GM12878 (cell line): Measurements from ENCODE around the gene BCAT1. TPM values are rescaled to one million over a fixed set of nuclear protein-coding genes. Genes with fewer than 3 reads are reported as not detected.

Experiments used
- ATAC-seq: fragments of 200-7000 bp; cut with Tn5 transposase; 3 replicates; pipeline ENCODE4 v1.9.1; 2020; ENCODE audit warnings: mild to moderate bottlenecking, moderate library complexity
- BruUV-seq: library from RNA; stranded (reverse); fragments of 400-500 nt; replicated peaks from 2 replicates; lab custom pipeline; 2021; lab: Mats Ljungman, UMichigan
- CTCF ChIA-PET: fragments of 300-600 bp; sonication (Branson Sonifier 250); formaldehyde crosslinking; extraction: SDS; loops from one replicate; lab custom pipeline; 2021; ENCODE audit warnings: inconsistent platforms; lab: Yijun Ruan, JAX
- POLR2A ChIA-PET: fragments of 350-600 bp; formaldehyde crosslinking; extraction: SDS; loops from one replicate; lab custom pipeline; 2021; ENCODE audit warnings: inconsistent platforms; lab: Charles Lee
- RAD21 ChIA-PET: fragments of 300-600 bp; sonication (Branson Sonifier 250); formaldehyde crosslinking; loops from one replicate; lab custom pipeline; 2023; ENCODE audit warnings: antibody characterized with exemption; ENCODE audit not compliant: unreplicated experiment; lab: Charles Lee
- SMC1A ChIA-PET: fragments of 300-600 bp; sonication (Branson Sonifier 250); formaldehyde crosslinking; loops from one replicate; lab custom pipeline; 2023; ENCODE audit not compliant: unreplicated experiment, uncharacterized antibody; lab: Charles Lee
- DNase-seq: peaks from one replicate; pipeline ENCODE4 v3.0.0-alpha.2; 2011; ENCODE audit warnings: low read depth, low spot score
- FAIRE-seq: peaks from 3 replicates; lab custom pipeline; 2011; peaks lifted over from hg19 to GRCh38; lab: Jason Lieb, UNC
- H2AFZ ChIP-seq: 2 replicates; pipeline ENCODE4 v1.6.0; 2011; ENCODE audit warnings: low read depth, low read length, control low read depth; ENCODE audit not compliant: control insufficient read depth
- H3K27ac ChIP-seq: 2 replicates; pipeline ENCODE4 v1.5.1; 2011; ENCODE audit warnings: control low read depth; ENCODE audit not compliant: control insufficient read depth, insufficient read depth
- H3K27me3 ChIP-seq, 2 experiments: replicated peaks in 1 of 2; 2 replicates each; pipeline versions ENCODE4 v1.6.0 to v1.6.1; 2011; ENCODE audit warnings: low read length in 1 of 2; ENCODE audit not compliant: control insufficient read depth in 2 of 2, insufficient read depth in 2 of 2
- H3K36me3 ChIP-seq, 2 experiments: 2 replicates each; pipeline ENCODE4 v1.5.1; 2011; ENCODE audit warnings: low read length in 1 of 2; ENCODE audit not compliant: control insufficient read depth in 2 of 2, insufficient read depth in 2 of 2
- H3K4me1 ChIP-seq: 2 replicates; pipeline ENCODE4 v1.6.1; 2011; ENCODE audit warnings: mild to moderate bottlenecking, low read length, moderate library complexity, mixed read lengths; ENCODE audit not compliant: control insufficient read depth, insufficient read depth
- H3K4me2 ChIP-seq: 2 replicates; pipeline ENCODE4 v1.6.0; 2011; ENCODE audit warnings: control low read depth; ENCODE audit not compliant: control insufficient read depth, insufficient read depth
- H3K4me3 ChIP-seq: fragments of 200-600 bp; sonication (generic); 2 replicates; pipeline ENCODE4 v1.5.1; 2016
- H3K79me2 ChIP-seq: 2 replicates; pipeline ENCODE4 v1.6.0; 2011; ENCODE audit warnings: low read length; ENCODE audit not compliant: control insufficient read depth, insufficient read depth
- H3K9ac ChIP-seq: 2 replicates; pipeline ENCODE4 v1.8.0; 2011; ENCODE audit warnings: low read length, control low read depth, mixed read lengths; ENCODE audit not compliant: control insufficient read depth, insufficient read depth
- H3K9me3 ChIP-seq: replicated peaks from 3 replicates; pipeline ENCODE4 v1.5.1; 2011; ENCODE audit warnings: mild to moderate bottlenecking, low read length; ENCODE audit not compliant: control insufficient read depth, insufficient read depth
- H4K20me1 ChIP-seq: 2 replicates; pipeline ENCODE4 v1.6.0; 2011; ENCODE audit not compliant: control insufficient read depth, insufficient read depth
- CREB1 ChIP-seq: IDR thresholded peaks from 2 replicates; pipeline ENCODE4 v1.6.1; 2012; ENCODE audit warnings: low read depth, mild to moderate bottlenecking, inconsistent platforms
- NR2C2 ChIP-seq: IDR thresholded peaks from 2 replicates; pipeline ENCODE4 v1.6.1; 2011; ENCODE audit warnings: borderline replicate concordance, low read depth; ENCODE audit not compliant: control insufficient read depth, insufficient read length
- WGBS: methylation state at CpG from one replicate; pipeline ENCODE4 v1.1.6; 2016; ENCODE audit warnings: low lambda C conversion rate; ENCODE audit not compliant: insufficient replicate concordance, insufficient coverage; ENCODE audit errors: missing lambda C conversion rate; 5-methylcytosine and 5-hydroxymethylcytosine counted together
- in situ Hi-C: fragments of 300-500 bp; cut with MboI; formaldehyde crosslinking; loops from 9 replicates; pipeline ENCODE4 v1.14.3; 2018; ENCODE audit warnings: mixed read lengths
- intact Hi-C: fragments of 100-400 bp; cut with micrococcal nuclease; formaldehyde crosslinking; loops from one replicate; pipeline ENCODE4 v1.14.2; 2022; ENCODE audit not compliant: unreplicated experiment
- polyA plus RNA-seq, 11 experiments: library from polyadenylated mRNA; depleted of rRNA in 4 of 11; unstranded in 6 of 11; stranded (reverse) in 5 of 11; fragments of >200 nt; fragmentation: Nextera tagmentation in 4 of 11; fragmentation: Illumina TruSeq in 1 of 11; extraction: Ambion mirVana in 4 of 11; extraction: Trizol in 1 of 11; gene quantifications; 1 replicate in 1 of 11; 2 replicates in 10 of 11; pipeline versions ENCODE4 v1.2.1 to v1.2.3, GENCODE V29; 2011 to 2016; ENCODE audit warnings: inconsistent platforms in 2 of 11, missing spikeins in 2 of 11, low read depth in 1 of 11
- total RNA-seq, 4 experiments: library from RNA; depleted of rRNA in 3 of 4; stranded (reverse); fragments of >200 nt in 3 of 4; fragmentation: Illumina TruSeq in 1 of 4; extraction: Trizol in 1 of 4; gene quantifications; 2 replicates each; pipeline versions ENCODE4 v1.2.1 to v1.2.3, GENCODE V29; 2013 to 2021
- TF ChIP-seq, protein P1 (sequence below): fragments of 450-650 bp; IDR thresholded peaks from 2 replicates; pipeline ENCODE4 v1.6.1; 2017; ENCODE audit warnings: mild to moderate bottlenecking, moderate library complexity
- TF ChIP-seq, protein P2 (sequence below): fragments of 450-650 bp; formaldehyde crosslinking; IDR thresholded peaks from 2 replicates; pipeline ENCODE4 v1.4.0; 2020; ENCODE audit warnings: mild to moderate bottlenecking, moderate library complexity
- TF ChIP-seq, protein P3 (sequence below): fragments of 150-350 bp; IDR thresholded peaks from 2 replicates; pipeline ENCODE4 v1.6.1; 2014; ENCODE audit warnings: mild to moderate bottlenecking, low read depth, low read length
- TF ChIP-seq, protein P4 (sequence below): IDR thresholded peaks from 2 replicates; pipeline ENCODE4 v1.6.1; 2011; ENCODE audit warnings: low read depth, mild to moderate bottlenecking, low read length, moderate library complexity, borderline replicate concordance; ENCODE audit errors: extremely low read depth

BCAT1 gene
- total and polyA plus RNA-seq, 10 of the 15 experiments (the other 5 are each of a cell fraction or from before 2014, with no cell fraction given): 26.2 to 187 (median 81.9) TPM

DNA sequence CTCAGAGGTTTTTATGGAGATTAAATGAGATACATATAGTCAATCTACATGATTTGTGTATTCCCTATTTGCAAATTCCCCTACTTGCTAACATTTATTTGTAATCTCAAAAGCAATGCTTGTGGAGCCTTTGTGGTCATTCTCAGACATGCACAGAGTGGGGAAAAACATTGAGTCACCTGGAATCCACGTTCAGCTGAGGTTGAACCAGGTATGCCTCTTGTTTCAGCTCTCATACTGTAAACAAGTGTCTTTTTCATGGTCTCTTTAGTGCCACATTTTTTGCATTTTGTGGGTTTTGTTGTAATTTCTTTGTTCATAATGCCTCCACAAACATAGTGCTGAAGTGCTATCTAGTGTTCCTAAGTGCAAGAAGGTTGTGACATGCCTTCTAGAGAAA lies 181.9 kb downstream of the BCAT1 start (continued):
- no peak for TF ChIP-seq CREB1
- TF ChIP-seq, protein P1, sequence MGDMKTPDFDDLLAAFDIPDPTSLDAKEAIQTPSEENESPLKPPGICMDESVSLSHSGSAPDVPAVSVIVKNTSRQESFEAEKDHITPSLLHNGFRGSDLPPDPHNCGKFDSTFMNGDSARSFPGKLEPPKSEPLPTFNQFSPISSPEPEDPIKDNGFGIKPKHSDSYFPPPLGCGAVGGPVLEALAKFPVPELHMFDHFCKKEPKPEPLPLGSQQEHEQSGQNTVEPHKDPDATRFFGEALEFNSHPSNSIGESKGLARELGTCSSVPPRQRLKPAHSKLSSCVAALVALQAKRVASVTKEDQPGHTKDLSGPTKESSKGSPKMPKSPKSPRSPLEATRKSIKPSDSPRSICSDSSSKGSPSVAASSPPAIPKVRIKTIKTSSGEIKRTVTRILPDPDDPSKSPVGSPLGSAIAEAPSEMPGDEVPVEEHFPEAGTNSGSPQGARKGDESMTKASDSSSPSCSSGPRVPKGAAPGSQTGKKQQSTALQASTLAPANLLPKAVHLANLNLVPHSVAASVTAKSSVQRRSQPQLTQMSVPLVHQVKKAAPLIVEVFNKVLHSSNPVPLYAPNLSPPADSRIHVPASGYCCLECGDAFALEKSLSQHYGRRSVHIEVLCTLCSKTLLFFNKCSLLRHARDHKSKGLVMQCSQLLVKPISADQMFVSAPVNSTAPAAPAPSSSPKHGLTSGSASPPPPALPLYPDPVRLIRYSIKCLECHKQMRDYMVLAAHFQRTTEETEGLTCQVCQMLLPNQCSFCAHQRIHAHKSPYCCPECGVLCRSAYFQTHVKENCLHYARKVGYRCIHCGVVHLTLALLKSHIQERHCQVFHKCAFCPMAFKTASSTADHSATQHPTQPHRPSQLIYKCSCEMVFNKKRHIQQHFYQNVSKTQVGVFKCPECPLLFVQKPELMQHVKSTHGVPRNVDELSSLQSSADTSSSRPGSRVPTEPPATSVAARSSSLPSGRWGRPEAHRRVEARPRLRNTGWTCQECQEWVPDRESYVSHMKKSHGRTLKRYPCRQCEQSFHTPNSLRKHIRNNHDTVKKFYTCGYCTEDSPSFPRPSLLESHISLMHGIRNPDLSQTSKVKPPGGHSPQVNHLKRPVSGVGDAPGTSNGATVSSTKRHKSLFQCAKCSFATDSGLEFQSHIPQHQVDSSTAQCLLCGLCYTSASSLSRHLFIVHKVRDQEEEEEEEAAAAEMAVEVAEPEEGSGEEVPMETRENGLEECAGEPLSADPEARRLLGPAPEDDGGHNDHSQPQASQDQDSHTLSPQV: no peak
- TF ChIP-seq, protein P2, sequence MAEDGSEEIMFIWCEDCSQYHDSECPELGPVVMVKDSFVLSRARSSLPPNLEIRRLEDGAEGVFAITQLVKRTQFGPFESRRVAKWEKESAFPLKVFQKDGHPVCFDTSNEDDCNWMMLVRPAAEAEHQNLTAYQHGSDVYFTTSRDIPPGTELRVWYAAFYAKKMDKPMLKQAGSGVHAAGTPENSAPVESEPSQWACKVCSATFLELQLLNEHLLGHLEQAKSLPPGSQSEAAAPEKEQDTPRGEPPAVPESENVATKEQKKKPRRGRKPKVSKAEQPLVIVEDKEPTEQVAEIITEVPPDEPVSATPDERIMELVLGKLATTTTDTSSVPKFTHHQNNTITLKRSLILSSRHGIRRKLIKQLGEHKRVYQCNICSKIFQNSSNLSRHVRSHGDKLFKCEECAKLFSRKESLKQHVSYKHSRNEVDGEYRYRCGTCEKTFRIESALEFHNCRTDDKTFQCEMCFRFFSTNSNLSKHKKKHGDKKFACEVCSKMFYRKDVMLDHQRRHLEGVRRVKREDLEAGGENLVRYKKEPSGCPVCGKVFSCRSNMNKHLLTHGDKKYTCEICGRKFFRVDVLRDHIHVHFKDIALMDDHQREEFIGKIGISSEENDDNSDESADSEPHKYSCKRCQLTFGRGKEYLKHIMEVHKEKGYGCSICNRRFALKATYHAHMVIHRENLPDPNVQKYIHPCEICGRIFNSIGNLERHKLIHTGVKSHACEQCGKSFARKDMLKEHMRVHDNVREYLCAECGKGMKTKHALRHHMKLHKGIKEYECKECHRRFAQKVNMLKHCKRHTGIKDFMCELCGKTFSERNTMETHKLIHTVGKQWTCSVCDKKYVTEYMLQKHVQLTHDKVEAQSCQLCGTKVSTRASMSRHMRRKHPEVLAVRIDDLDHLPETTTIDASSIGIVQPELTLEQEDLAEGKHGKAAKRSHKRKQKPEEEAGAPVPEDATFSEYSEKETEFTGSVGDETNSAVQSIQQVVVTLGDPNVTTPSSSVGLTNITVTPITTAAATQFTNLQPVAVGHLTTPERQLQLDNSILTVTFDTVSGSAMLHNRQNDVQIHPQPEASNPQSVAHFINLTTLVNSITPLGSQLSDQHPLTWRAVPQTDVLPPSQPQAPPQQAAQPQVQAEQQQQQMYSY (CRISPR knock-in tag): no peak

DNA sequence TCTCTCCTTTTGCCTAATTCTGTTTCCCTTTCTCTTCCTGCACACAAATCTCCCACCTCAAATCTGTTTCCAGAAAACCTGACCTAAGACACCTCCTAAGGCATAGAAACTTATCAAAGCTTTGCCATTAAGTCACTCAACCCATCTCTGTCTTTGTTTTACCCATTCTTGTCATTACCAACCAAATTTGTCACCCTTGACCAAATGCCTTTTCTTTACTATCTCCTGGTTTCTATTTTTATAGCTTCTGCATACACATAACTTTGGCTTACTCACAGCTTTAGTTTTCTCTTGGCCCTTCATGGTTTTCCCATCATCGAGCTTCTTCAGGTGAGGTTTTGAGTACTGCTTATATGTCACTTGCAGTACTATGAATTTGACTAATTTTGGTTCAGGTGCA lies 184.2 kb downstream of the BCAT1 start:
- H3K9me3 ChIP-seq: no peaks in the 10 kb centered on the region; the same call in 1 of the 3 replicates
- no peak overlapping the region for H3K4me3 ChIP-seq
- H3K4me1 ChIP-seq: no peaks in the 10 kb centered on the region
- no peaks in the 10 kb centered on the region for H3K79me2 ChIP-seq
- ChIA-PET POLR2A (interaction anchor here (1.1 kb wide), 1 partner anchor 12 kb away, joined by 5 read pairs; no protein-coding TSS in a partner anchor), SMC1A (interaction anchor here (0.6 kb wide), 2 partner anchors 26 to 188 kb away, joined by 3 read pairs; no protein-coding TSS in a partner anchor), RAD21 (no interaction called here), CTCF (interaction anchor here (0.5 kb wide), 1 partner anchor 31 kb away, joined by 3 read pairs; no protein-coding TSS in a partner anchor)
- BruUV-seq: no TSS peak
- H3K27me3 ChIP-seq: no peaks in the 10 kb centered on the region; a peak in 2 of 4 replicates
- H3K27ac ChIP-seq: no peak overlapping the region
- intact Hi-C loops: no loop called here
- H4K20me1 ChIP-seq: no peaks in the 10 kb centered on the region
- WGBS: 39% methylated on average over 1 of the region's 1 CpG
- no peak for FAIRE-seq
- H3K9ac ChIP-seq: no peak overlapping the region
- DNase-seq: no peak
- no peak overlapping the region for H2AFZ ChIP-seq
- no peak for ATAC-seq
- H3K4me2 ChIP-seq: no peak overlapping the region
- in situ Hi-C loops: no loop called here
- H3K36me3 ChIP-seq: no peaks in the 10 kb centered on the region
- TF ChIP-seq, protein P3, sequence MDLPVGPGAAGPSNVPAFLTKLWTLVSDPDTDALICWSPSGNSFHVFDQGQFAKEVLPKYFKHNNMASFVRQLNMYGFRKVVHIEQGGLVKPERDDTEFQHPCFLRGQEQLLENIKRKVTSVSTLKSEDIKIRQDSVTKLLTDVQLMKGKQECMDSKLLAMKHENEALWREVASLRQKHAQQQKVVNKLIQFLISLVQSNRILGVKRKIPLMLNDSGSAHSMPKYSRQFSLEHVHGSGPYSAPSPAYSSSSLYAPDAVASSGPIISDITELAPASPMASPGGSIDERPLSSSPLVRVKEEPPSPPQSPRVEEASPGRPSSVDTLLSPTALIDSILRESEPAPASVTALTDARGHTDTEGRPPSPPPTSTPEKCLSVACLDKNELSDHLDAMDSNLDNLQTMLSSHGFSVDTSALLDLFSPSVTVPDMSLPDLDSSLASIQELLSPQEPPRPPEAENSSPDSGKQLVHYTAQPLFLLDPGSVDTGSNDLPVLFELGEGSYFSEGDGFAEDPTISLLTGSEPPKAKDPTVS: no peak
- TF ChIP-seq NR2C2: no peak
- TF ChIP-seq, protein P4, sequence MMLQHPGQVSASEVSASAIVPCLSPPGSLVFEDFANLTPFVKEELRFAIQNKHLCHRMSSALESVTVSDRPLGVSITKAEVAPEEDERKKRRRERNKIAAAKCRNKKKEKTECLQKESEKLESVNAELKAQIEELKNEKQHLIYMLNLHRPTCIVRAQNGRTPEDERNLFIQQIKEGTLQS: no peak
